NCI-H82 treated with DMSO at 0.1 percent for 48 hours (cell line): ENCODE results near the gene COX7B.
"Not testable (repeated sequence)": the region's sequence is repeated elsewhere in the genome, so short reads cannot be mapped to it uniquely, and the experiment has no call there.

ENCODE experiments used
- DNase-seq: peaks from one replicate; lab custom pipeline; 2025; ENCODE audit not compliant: unreplicated experiment; lab: John Stamatoyannopoulos, UW

Gene COX7B

GRCh38 chrX:77945031-77945430 is 45.8 kb downstream of the COX7B start:
- not testable (repeated sequence) for DNase-seq

GRCh38 chrX:77945910-77946545 is 46.8 kb downstream of the COX7B start:
- no peak for DNase-seq

GRCh38 chrX:77946571-77946970 is 47.3 kb downstream of the COX7B start:
- DNase-seq: no peak

GRCh38 chrX:77949840-77950239 is 50.6 kb downstream of the COX7B start:
- DNase-seq: no peak

- DNase-seq: no peak
These were observed 52.9 kb downstream of the COX7B start for GRCh38 chrX:77952173-77952572.

GRCh38 chrX:77953302-77953701 is 54.0 kb downstream of the COX7B start:
- DNase-seq: no peak

GRCh38 chrX:77953708-77954107 is 54.4 kb downstream of the COX7B start:
- no peak for DNase-seq
